BJ (cell line): ENCODE data around the gene XRCC1. TPM values are rescaled to one million over a fixed set of nuclear protein-coding genes. Genes with fewer than 3 reads are reported as not detected.
"Not testable (repeated sequence)": the region's sequence is repeated elsewhere in the genome, so short reads cannot be mapped to it uniquely, and the experiment has no call there.

Experiments
- CTCF ChIA-PET: fragments of 350-600 bp; formaldehyde crosslinking; extraction: SDS; loops from one replicate; lab custom pipeline; 2021; ENCODE audit warnings: antibody characterized with exemption, inconsistent platforms; lab: Yijun Ruan, JAX
- POLR2A ChIA-PET: fragments of 300-600 bp; sonication (Branson Sonifier 250); formaldehyde crosslinking; extraction: SDS; loops from one replicate; lab custom pipeline; 2021; ENCODE audit warnings: antibody characterized with exemption; lab: Charles Lee
- DNase-seq: peaks from one replicate; pipeline ENCODE4 v3.0.0-alpha.2; 2011; ENCODE audit warnings: low read depth
- H3K27me3 ChIP-seq: 2 replicates; pipeline ENCODE4 v1.6.0; 2011; ENCODE audit warnings: low read length; ENCODE audit not compliant: control insufficient read depth, insufficient read depth
- H3K36me3 ChIP-seq: 2 replicates; pipeline ENCODE4 v1.5.1; 2011; ENCODE audit warnings: low read length; ENCODE audit not compliant: control insufficient read depth, insufficient read depth
- H3K4me3 ChIP-seq: 2 replicates; pipeline ENCODE4 v1.5.1; 2011; ENCODE audit warnings: low read depth, mild to moderate bottlenecking, control low read depth, low read length
- polyA plus RNA-seq: library from polyadenylated mRNA; depleted of rRNA; stranded (reverse); fragments of >200 nt; gene quantifications from 2 replicates; pipeline ENCODE4 v1.2.3, GENCODE V29; 2011
- TF ChIP-seq, protein P1 (sequence below): IDR thresholded peaks from 2 replicates; pipeline ENCODE4 v1.5.1; 2011; ENCODE audit warnings: low read depth, mild to moderate bottlenecking, control low read depth, inconsistent platforms, low read length, moderate library complexity; ENCODE audit not compliant: insufficient read depth

Gene XRCC1
- polyA plus RNA-seq, 1 experiment, result 30.8 TPM

DNA sequence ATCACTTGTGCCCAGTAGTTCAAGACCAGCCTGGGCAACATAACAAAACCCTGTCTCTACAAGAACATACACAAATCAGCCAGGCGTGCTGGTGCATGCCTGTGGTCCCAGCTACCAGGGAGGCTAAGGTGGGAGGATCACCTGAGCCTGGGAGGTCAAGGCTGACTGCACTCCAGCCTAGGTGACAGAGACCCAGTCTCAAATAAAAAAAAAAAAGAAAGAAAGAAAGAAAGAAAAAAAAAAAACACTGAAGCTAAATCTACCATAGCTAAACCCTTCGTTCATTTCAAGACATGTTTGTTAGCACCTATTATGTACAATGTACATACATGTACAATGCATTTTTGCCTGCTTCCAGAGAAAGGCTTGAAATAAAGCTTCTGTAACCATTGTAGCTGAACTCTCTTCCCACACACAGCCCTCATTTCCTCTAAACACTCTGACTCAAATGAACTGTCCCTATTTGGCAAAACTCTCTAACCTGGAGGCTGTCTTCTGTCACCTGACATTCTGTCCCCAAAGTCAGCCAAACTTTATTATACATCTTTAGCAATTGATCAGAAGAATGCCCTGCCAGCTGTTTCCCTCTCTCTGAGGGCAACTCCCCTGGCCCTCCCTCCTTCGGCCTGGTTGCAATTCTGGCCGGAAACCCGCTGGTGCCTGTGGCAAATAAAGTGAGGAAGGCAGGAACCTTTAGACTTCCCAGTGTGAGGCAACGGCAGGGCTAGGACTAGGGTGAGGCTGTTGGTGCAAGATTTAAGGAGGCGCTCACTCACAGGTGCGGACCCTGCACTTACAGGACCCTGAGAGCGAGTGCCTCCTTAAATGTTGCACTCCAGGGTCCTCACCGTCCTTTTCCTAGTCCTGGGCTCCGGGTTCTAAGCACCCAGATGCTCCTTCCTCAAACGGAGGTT lies 50.1 kb downstream of the XRCC1 start:
- H3K27me3 ChIP-seq, result no peaks in the 10 kb centered on the region
- H3K4me3 ChIP-seq, result peak overlapping the region; percentile 94
- TF ChIP-seq, protein P1, sequence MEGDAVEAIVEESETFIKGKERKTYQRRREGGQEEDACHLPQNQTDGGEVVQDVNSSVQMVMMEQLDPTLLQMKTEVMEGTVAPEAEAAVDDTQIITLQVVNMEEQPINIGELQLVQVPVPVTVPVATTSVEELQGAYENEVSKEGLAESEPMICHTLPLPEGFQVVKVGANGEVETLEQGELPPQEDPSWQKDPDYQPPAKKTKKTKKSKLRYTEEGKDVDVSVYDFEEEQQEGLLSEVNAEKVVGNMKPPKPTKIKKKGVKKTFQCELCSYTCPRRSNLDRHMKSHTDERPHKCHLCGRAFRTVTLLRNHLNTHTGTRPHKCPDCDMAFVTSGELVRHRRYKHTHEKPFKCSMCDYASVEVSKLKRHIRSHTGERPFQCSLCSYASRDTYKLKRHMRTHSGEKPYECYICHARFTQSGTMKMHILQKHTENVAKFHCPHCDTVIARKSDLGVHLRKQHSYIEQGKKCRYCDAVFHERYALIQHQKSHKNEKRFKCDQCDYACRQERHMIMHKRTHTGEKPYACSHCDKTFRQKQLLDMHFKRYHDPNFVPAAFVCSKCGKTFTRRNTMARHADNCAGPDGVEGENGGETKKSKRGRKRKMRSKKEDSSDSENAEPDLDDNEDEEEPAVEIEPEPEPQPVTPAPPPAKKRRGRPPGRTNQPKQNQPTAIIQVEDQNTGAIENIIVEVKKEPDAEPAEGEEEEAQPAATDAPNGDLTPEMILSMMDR, result no peak
- ChIA-PET CTCF (interaction anchor here (0.5 to 7.3 kb wide), 9 partner anchors 68 to 242 kb away, joined by 3 to 41 read pairs (median 3); no protein-coding TSS in a partner anchor), POLR2A (no interaction called here)
- H3K36me3 ChIP-seq, result peaks cover 5% of the 10 kb centered on the region
- no peak for DNase-seq

DNA sequence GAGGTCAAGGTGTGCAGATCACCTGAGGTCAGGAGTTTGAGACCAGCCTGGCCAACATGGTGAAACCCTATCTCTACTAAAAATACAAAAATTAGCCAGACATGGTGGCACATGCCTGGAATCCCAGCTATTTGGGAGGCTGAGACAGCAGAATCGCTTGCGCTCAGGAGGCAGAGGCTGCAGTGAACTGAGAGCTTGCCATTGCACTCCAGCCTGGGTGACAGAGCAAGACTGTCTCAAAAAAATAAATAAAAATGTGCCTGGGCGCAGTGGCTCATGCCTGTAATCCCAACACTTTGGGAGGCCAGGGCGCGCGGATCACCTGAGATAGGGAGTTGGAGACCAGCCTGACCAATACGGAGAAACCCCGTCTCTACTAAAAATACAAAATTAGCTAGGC lies 51.6 kb downstream of the XRCC1 start:
- POLR2A ChIA-PET, H3K27me3 ChIP-seq, H3K36me3 ChIP-seq, H3K4me3 ChIP-seq, DNase-seq: not testable (repeated sequence)
- CTCF ChIA-PET, result interaction anchor here (7.3 kb wide), 1 partner anchor 76 kb away, joined by 41 read pairs; no protein-coding TSS in a partner anchor

- DNase-seq, result no peak
- Histone ChIP-seq H3K36me3 (peaks cover 5% of the 10 kb centered on the region), H3K27me3 (no peaks in the 10 kb centered on the region), H3K4me3 (no peak overlapping the region)
- CTCF ChIA-PET, result interaction anchor here (1.5 to 7.8 kb wide), 3 partner anchors 75 to 84 kb away, joined by 3 to 214 read pairs (median 41); no protein-coding TSS in a partner anchor
- POLR2A ChIA-PET, result no interaction called here
- TF ChIP-seq, protein P1, result no peak
Observed at GRCh38 chr19:43522929-43523328, 52.4 kb downstream of the XRCC1 start.

- TF ChIP-seq, protein P1, result peak; percentile 89
- no peak for DNase-seq
- POLR2A ChIA-PET, result interaction anchor here (0.7 to 1.1 kb wide), 2 partner anchors 71 to 73 kb away, joined by 3 to 6 read pairs; no protein-coding TSS in a partner anchor
- no peak overlapping the region for H3K4me3 ChIP-seq
- no peaks in the 10 kb centered on the region for H3K27me3 ChIP-seq
- H3K36me3 ChIP-seq, result peaks cover 3% of the 10 kb centered on the region; the same call in 1 of the 2 replicates
- CTCF ChIA-PET, result interaction anchor here (0.6 to 7.8 kb wide), 27 partner anchors 9 to 725 kb away, joined by 3 to 214 read pairs (median 5); partner anchors contain the start of genes IRGQ, LYPD3, PHLDB3 and ZNF575
Observed at GRCh38 chr19:43519436-43520088, 55.8 kb downstream of the XRCC1 start.

GRCh38 chr19:43518051-43518450 lies 57.3 kb downstream of the XRCC1 start:
- H3K36me3 ChIP-seq, result peaks cover 3% of the 10 kb centered on the region; the same call in 1 of the 2 replicates
- POLR2A ChIA-PET, result no interaction called here
- H3K27me3 ChIP-seq, result no peaks in the 10 kb centered on the region
- TF ChIP-seq, protein P1, result no peak
- DNase-seq, result no peak
- no peak overlapping the region for H3K4me3 ChIP-seq
- CTCF ChIA-PET, result interaction anchor here (0.6 to 7.8 kb wide), 4 partner anchors 71 to 107 kb away, joined by 3 to 214 read pairs (median 22); no protein-coding TSS in a partner anchor

GRCh38 chr19:43512399-43512798 lies 62.9 kb downstream of the XRCC1 start:
- CTCF ChIA-PET, result interaction anchor here (1.4 kb wide), 1 partner anchor 64 kb away, joined by 5 read pairs; no protein-coding TSS in a partner anchor
- POLR2A ChIA-PET, H3K27me3 ChIP-seq, DNase-seq, H3K4me3 ChIP-seq: not testable (repeated sequence)
- H3K36me3 ChIP-seq, result peaks cover 12% of the 10 kb centered on the region
